A549 (cell line): ENCODE measurements around the gene APBA1. TPM values are rescaled to one million over a fixed set of nuclear protein-coding genes. Genes with fewer than 3 reads are reported as not detected.

Experiments used
- polyA plus RNA-seq, 4 experiments: library from polyadenylated mRNA; depleted of rRNA in 3 of 4; stranded (reverse); fragments of >200 nt; fragmentation: RNase III in 1 of 4; extraction: RNeasy Plus Mini Kit Qiagen cat#74134 plus additional on column Dnase treatment in 1 of 4; gene quantifications; 2 replicates in 3 of 4; 3 replicates in 1 of 4; pipeline ENCODE4 v1.2.3, GENCODE V29; 2011 to 2017

Gene APBA1
- polyA plus RNA-seq, 2 of the 4 experiments (the other 2 are of a cell fraction) = 0.22 to 1.6 TPM

Other genes with a start within 250 kb of the APBA1 start
- 32.4 and 34.6 TPM in 2 replicates for gene PTAR1, start 87.6 kb upstream of the APBA1 start, polyA plus RNA-seq (2011; rRNA removed)
- 16.6 to 17.2 TPM (median 16.9 TPM) in 3 replicates for gene PTAR1, start 87.6 kb upstream of the APBA1 start, polyA plus RNA-seq (2017; fragmentation: RNase III; extraction: RNeasy Plus Mini Kit Qiagen cat#74134 plus additional on column Dnase treatment)
- 0.19 and 0.41 TPM in 2 replicates for gene CFAP95, start 148.4 kb upstream of the APBA1 start, polyA plus RNA-seq (2011; rRNA removed)
- gene CFAP95, start 148.4 kb upstream of the APBA1 start, polyA plus RNA-seq (2017; fragmentation: RNase III; extraction: RNeasy Plus Mini Kit Qiagen cat#74134 plus additional on column Dnase treatment) = 0.15 to 0.17 TPM in 2 of 3 replicates, not detected in the other